H7 (cell line): ENCODE measurements around the gene BRD9. TPM values are rescaled to one million over a fixed set of nuclear protein-coding genes. Genes with fewer than 3 reads are reported as not detected.
"Not testable (repeated sequence)": the region's sequence is repeated elsewhere in the genome, so short reads cannot be mapped to it uniquely, and the experiment has no call there.

Experiments
- DNase-seq: peaks from one replicate; pipeline ENCODE4 v3.0.0; 2012
- H3K27me3 ChIP-seq: 2 replicates; pipeline ENCODE4 v1.6.0; 2011; ENCODE audit warnings: mild to moderate bottlenecking, low read length; ENCODE audit not compliant: control insufficient read depth, insufficient read depth
- H3K36me3 ChIP-seq: replicated peaks from 2 replicates; pipeline ENCODE4 v1.5.1; 2011; ENCODE audit warnings: low read length; ENCODE audit not compliant: control insufficient read depth, insufficient read depth
- H3K4me3 ChIP-seq: 2 replicates; pipeline ENCODE4 v1.5.1; 2011; ENCODE audit warnings: low read depth, mild to moderate bottlenecking, control low read depth, low read length, moderate library complexity; ENCODE audit not compliant: insufficient read depth
- total RNA-seq: library from RNA; depleted of rRNA; stranded (reverse); fragments of >200 nt; shearing (Covaris generic); gene quantifications from 2 replicates; pipeline ENCODE4 v1.2.3, GENCODE V29; 2014

BRD9 gene
- total RNA-seq, 1 experiment from 2014 or later, result 32.1 TPM

DNA sequence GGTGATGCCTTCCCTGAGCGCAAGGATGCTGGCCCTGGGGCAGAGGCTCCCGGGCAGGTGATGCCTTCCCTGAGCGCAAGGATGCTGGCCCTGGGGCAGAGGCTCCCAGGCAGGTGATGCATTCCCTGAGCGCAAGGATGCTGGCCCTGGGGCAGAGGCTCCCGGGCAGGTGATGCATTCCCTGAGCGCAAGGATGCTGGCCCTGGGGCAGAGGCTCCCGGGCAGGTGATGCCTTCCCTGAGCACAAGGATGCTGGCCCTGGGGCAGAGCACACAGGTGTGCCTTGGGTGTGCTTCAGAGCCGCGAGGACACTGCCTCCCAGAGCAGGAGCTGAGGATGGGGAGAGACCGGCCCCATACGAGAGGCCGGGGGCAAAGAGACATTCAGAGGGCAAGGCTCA is 22.7 kb upstream of the BRD9 start:
- H3K36me3 ChIP-seq, result peaks cover 33% of the 10 kb centered on the region
- H3K4me3 ChIP-seq, H3K27me3 ChIP-seq, DNase-seq: not testable (repeated sequence)

DNA sequence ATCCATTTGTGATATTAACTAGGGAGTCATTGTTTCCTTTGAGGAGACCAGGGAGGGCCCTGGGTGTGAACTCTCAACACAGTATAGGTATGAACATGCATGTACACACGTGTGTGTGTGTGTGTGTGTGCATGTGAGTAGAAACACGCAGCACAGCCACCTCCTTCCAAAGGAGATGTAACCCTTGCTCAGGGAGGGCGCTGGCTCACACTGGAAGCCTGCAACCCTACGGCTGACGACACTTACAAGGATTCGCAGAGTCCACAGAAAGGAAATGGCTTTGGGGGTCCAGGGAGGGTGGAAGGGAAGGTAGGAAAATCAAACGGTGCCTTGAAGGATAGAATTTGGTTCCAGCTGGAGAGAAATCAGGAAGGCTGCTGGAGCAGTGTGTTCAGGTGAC is 22.0 kb upstream of the BRD9 start:
- no peak for DNase-seq
- Histone ChIP-seq H3K36me3 (peaks cover 33% of the 10 kb centered on the region), H3K27me3 (no peaks in the 10 kb centered on the region), H3K4me3 (no peak overlapping the region)

DNA sequence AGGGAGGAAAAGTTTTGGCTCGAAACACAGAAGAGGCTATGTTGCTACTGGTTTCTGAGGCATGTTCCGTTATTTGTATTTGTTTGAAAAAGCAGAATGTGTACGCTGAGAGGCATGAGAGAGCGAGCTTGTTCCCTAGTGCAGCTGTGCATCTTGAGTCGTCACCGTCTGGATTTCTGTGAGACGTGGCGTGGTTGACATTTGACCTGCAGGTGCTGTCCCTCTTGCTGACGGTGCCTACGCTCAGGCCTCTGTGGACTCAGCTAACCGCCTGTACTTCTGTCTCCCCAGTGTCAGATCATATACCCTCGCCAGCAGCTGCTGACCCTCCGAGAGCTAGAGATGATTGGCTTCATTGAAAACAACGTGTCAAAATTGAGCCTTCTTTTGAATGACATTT is 21.6 kb upstream of the BRD9 start:
- no peaks in the 10 kb centered on the region for H3K27me3 ChIP-seq
- H3K4me3 ChIP-seq, result no peak overlapping the region
- no peak for DNase-seq
- peaks cover 35% of the 10 kb centered on the region for H3K36me3 ChIP-seq

DNA sequence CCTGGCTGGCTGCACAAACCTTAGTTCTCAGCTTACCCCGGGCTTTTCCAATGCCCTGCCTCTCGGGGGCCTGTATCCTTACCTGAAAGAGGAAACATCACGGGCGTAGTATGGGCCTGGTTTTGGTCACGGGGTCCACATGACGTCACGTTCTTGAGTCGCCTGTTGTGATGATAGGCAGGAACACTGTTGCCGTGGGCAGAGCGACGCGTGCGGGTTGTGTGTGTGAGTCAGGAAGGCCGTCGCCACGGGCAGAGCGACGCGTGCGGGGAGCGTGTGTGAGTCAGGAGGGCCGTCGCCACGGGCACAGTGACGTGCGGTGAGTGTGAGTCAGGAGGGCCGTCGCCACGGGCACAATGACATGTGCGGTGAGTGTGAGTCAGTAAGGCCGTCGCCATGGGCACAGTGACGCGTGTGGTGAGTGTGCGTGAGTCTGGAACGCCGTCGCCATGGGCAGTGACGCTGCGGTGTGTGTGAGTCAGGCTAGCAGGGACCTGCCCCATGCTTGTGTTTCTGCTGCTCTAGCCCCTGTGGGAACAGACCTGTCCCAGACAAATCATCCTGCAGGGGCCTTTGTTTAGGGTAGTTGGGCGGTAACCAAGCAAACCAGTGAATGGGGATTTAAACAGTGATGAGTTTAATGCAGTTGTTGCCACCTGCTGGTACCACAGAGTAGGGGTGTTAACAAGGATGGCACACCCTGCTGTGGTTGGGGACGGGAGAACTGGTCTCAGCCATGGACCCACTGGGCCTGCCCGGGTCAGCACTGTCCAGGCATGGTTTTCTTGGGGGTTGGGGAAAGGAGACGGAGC is 19.9 kb upstream of the BRD9 start:
- Histone ChIP-seq H3K36me3 (peaks cover 45% of the 10 kb centered on the region), H3K4me3 (no peak overlapping the region), H3K27me3 (no peaks in the 10 kb centered on the region)
- DNase-seq, result peak; percentile 54

DNA sequence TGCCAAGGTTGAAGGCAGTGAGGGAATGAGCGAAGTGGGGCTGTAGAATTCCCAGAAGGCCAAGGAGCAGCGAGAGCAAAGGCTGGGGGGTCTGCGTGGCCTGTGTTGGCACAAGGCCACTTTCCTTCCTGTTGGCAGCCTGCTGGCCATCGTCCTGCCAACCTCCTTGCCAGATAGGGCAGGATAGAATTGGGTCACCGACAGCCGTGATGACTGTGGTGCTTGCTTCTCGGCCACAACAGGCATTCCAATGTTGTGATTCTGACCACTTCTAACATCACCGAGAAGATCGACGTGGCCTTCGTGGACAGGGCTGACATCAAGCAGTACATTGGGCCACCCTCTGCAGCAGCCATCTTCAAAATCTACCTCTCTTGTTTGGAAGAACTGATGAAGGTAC is 19.0 kb upstream of the BRD9 start:
- no peak overlapping the region for H3K4me3 ChIP-seq
- no peak for DNase-seq
- no peaks in the 10 kb centered on the region for H3K27me3 ChIP-seq
- peaks cover 43% of the 10 kb centered on the region for H3K36me3 ChIP-seq

DNA sequence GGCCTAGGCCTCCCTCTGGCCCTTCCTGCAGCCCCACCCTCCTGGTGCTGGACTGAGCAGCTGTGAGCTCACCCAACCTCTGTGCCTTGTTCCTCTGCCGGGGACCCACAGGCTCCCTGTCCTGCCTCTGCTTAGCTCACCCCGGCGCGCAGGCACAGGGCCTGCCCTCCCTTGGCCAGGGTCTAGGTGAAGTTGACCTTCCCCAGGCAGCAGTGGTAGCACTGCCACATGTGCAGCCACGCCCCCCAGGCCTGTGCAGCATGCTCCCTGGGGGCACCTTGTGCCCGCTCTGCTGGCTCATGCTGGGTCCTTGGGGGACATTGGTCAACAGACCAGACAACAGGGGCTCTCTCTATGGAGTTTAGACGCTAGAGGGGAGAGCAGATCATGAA is 18.2 kb upstream of the BRD9 start:
- H3K36me3 ChIP-seq, result peaks cover 39% of the 10 kb centered on the region

DNA sequence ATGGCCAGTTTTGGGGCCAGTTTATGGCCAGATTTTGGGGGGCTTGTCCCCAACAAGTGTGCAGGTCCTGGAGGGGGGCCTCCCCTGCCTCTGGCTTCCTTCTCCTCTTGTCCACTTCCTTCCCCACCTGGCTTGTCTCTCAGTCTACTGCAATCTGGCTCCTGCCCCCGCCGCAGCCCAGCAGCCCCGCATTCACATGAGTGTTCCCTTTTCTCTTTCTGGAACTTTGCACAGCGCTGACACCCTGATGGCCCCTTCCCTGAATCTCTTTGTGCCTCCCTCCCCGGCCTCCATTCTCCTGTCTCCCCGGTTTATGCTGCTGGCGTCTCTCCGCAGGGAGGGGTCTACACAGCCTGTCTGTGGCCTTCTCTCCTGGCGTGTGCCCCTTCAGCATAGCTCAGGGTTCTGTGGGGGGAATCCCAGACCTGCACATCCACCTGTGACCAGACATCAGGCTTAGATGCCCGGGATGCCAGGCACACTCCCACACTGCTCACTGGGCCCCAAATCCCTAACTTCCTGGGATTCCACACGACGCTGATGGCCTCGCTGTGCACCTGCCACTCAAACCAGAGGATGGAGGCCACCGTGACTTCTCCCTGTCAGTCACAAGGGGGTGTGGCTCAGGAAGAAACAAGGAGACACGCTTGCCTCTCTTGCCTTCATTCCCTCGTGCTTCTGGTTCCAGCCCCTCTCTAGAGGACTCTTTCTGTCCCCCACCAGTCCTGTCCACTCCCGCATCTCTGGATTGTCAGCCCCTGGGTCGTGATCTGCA is 17.6 kb upstream of the BRD9 start:
- Histone ChIP-seq H3K4me3 (no peak overlapping the region), H3K36me3 (peaks cover 39% of the 10 kb centered on the region), H3K27me3 (no peaks in the 10 kb centered on the region)
- DNase-seq, result no peak

More for the DNA sequence above, 18.2 kb upstream of the BRD9 start:
- no peak overlapping the region for H3K4me3 ChIP-seq
- DNase-seq, result no peak
- H3K27me3 ChIP-seq, result no peaks in the 10 kb centered on the region

DNA sequence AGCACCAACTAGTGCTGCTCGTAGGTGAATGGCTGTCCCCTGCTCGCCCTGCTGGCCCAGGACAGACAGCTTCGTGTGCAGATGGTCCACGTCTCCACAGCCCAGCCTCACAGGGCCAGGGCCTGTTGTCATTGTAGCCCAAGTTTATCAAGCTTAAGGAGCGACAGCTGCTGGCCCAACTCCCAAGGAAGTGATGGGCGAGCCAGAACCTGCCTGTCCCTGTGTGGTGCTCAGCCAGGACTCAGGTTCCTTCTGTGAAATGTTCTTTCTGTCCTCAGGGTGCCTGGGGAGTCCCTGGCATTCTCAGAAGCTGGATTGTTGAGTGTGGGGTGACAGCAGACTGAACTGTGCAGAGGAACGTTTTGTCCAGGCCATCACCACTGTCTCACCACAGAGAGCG is 16.5 kb upstream of the BRD9 start:
- no peak for DNase-seq
- Histone ChIP-seq H3K4me3 (no peak overlapping the region), H3K27me3 (no peaks in the 10 kb centered on the region), H3K36me3 (peaks cover 35% of the 10 kb centered on the region)

DNA sequence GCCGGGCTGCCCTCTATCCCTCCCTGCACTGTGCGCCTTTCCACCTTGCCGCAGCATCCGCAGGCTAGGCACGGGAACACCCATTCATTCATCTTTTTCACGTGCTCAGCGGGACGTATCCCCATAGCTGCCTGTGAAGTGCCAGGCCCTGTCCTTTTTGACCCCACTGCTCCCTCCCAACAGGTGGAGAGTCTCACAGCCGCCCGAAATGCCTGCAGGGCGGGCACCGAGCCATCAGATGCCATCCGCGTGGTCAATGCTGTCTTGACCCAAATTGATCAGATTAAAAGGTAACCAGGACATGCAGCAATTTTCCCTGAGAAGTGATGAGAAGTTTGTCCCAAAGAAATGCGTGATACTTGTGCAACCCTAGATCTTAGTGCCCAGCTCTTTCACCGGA is 15.6 kb upstream of the BRD9 start:
- no peak for DNase-seq
- peaks cover 33% of the 10 kb centered on the region for H3K36me3 ChIP-seq
- no peak overlapping the region for H3K4me3 ChIP-seq
- H3K27me3 ChIP-seq, result no peaks in the 10 kb centered on the region

DNA sequence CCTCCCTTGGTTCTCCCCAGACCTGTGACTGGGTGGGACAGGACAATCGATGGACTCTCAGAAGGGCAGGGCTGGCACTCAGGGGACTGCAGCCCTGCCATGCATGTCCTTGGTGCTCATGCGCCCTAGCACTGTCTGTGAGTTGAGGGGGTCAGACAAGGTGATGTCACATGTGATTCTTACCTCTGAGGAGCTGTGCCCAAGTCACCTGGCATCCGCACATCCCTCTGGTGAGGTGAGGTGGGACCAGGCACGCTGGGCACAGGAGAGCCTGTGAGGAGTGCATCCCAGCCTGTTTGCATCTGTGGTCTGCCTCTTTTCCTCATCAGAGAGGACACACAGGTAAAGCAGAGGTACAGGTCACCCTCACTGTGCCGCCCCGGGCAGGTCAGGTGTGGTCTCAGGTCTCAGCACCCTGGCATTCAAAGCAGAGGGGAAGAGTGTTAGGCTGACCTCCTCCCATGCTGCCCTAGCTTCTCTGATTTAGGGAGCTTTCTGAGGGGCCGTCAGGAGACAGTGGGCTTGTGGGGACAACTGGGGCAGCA is 14.8 kb upstream of the BRD9 start:
- Histone ChIP-seq H3K27me3 (no peaks in the 10 kb centered on the region), H3K36me3 (peaks cover 29% of the 10 kb centered on the region), H3K4me3 (no peak overlapping the region)
- no peak for DNase-seq

DNA sequence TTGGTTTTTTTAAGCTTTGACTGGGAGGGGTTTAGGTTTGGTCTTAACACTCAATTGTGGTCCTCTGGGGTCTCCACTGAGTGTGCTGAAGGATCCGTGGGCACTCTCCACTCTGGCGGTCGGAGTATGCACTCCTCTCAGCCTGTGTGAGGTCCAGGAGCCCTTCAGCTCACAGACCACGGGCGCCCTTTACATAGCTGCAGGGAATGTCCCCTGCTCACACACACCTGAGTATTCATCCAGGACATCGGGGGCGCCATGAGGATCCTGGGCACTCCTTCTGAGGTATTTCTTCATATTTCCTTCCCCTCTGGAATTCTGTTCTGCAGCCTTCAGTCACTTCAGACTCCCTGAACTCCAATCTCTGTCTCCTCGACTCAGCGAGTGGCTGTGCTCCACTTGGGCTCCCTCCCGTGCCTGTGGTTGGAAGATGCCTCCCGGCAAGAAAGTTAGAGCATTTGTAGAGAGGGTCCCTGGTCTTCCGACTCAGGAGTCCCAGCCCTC is 12.6 kb upstream of the BRD9 start:
- DNase-seq, result no peak
- H3K4me3 ChIP-seq, result no peak overlapping the region
- H3K27me3 ChIP-seq, result no peaks in the 10 kb centered on the region
- peaks cover 37% of the 10 kb centered on the region for H3K36me3 ChIP-seq

DNA sequence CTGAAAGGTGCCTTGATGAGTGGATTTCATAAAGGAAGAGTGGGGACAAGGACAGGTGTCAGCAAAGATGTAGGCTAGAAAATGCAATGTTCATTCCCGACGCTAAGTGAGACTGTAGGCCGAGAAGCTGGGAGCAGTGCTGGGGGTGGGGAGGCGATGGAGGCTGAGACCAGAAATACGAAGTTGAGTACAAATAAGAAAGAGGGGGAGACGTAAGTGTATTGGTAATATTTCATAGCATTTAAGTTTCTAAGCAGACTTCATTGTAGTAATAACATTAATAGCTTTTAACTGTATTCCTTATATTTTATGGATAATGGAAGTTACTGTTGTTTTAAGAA is 11.1 kb upstream of the BRD9 start:
- no peaks in the 10 kb centered on the region for H3K27me3 ChIP-seq
- H3K36me3 ChIP-seq, result peaks cover 31% of the 10 kb centered on the region
- no peak for DNase-seq
- no peak overlapping the region for H3K4me3 ChIP-seq

DNA sequence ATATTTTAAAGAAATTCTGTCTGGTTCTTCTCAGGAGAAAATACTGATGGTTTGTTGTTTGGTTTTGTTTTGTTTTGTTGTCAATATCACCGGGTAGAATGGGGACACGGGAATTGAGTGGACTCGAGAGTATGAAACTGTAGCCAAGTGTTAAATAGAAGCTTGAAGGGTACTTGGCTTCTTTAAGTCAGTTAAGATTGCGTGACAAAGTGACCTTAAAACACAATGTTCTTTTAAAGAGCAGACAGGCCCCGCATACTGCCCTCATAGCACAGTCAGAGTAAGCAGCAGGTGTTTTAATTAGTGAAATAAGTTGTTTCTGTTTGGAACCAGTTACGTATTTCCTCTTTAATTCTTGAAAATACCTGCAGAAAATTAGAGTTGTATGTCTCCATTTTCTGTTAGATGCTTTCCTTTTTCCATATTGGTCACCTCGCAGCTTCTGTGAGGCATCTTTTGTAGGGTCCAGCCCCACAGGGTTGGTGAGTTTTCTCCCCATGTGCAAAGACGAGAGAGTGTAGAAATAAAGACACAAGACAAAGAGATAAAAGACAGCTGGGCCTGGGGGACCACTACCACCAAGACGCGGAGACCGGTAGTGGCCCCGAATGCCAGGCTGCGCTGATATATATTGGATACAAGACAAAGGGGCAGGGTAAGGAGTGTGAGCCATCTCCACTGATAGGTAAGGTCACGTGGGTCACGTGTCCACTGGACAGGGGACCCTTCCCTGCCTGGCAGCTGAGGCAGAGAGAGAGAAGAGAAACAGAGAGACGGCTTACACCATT is 9.7 kb upstream of the BRD9 start:
- no peak overlapping the region for H3K4me3 ChIP-seq
- DNase-seq, result no peak
- no peaks in the 10 kb centered on the region for H3K27me3 ChIP-seq
- peaks cover 20% of the 10 kb centered on the region for H3K36me3 ChIP-seq

DNA sequence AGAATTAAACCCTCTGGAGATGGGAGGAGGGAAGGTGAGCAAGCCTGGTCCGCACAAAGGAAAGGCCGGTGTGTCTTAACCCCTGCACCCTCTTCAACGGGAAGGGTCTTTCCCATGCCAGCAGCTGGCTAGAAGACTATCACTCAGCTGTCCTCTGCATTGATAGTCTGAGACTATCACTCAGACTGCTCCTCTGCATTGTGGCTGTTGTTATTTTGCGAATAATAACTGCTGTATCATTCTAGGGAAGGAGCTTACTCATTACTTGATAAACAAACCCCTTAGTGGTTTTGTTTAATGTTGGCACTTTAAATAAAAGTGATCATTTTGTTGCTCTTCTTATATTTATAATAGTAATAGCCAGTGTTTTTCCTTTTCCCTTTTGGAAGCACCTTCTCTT is 8.2 kb upstream of the BRD9 start:
- DNase-seq, result no peak
- Histone ChIP-seq H3K27me3 (no peaks in the 10 kb centered on the region), H3K4me3 (no peak overlapping the region), H3K36me3 (peaks cover 23% of the 10 kb centered on the region)
